H54 (cell line): Measurements from ENCODE around the gene SCN8A.

Experiments used
- DNase-seq: peaks from one replicate; pipeline ENCODE4 v3.0.0; 2011; ENCODE audit warnings: low spot score, mixed read lengths; ENCODE audit not compliant: insufficient read length
- FAIRE-seq: peaks from 3 replicates; lab custom pipeline; 2011; peaks lifted over from hg19 to GRCh38; lab: Jason Lieb, UNC
- POLR2A ChIP-seq: IDR thresholded peaks from 2 replicates; pipeline ENCODE4 v1.6.1; 2011; ENCODE audit warnings: low read depth, mild to moderate bottlenecking, low read length

Gene SCN8A

DNA sequence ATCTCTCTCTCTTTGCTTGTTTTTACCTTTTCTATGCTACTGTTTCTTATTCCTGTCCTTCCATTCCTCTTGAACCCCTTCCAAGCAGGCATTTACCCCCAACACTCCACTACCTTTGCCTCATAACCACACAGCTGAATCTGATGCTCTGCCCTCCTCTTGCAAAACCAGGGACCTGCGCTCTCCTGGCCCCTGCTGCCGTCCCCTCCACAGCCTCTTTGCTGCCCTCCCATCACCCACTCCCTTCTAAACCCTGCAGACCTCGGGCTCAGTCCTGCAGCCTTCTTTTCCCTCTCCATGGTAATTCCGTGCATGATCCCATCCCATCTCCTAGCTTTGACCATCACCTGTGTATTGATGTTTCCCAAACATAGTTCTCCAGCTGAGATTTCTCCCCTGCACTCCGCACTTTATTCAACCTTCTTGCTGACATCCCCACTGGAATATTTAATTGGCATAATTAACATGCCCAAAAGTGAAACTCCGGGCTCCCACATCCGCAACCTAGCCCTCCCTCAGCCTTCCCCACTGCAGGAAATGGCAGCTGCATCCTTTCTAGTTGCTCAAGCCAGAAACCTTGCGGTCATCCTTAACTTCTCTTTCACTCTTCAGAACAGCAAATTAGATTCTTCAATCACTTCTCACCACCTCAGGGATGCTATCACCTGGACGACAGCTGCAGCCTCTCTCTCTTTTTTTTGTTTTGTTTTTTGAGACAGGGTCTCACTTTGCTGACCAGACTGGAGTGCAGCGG, 241.5 kb downstream of the SCN8A start:
- no peak for FAIRE-seq
- DNase-seq = no peak
- TF ChIP-seq POLR2A = no peak

DNA sequence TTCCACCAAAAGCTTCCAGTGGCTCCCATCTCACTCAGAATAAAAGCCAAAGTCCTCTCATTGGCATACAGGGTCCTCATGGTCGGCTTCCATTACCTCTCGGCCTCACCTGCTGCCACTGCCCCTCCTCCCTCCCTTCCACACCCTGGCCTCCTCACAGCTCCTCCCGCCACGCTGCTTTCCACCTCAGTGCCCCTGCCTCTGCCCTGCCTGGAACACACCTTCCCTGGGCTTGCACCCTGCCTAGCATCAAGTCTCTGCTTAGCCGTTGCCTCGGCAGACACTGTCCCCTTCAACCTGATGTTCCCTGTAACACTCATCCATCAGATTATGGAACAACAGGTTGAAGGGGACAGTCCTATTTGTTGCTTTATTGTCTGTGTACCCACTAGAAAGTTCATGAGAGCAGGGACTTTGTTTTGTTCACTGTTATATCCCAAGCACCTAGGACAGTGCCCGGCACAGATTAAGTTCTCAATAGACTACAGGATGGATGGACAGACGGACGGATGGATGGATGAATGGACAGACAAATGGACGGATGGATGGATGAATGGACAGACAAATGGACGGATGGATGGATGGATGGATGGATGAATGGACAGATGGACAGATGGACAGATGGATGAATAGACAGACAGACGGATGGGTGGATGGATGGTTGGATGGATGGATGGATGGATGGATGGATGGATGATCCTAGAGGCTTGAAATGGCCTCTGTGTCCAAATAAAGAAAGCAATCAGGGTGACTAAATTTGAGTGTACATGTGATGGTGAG, 242.6 kb downstream of the SCN8A start:
- TF ChIP-seq POLR2A = no peak
- FAIRE-seq = no peak
- DNase-seq = no peak

DNA sequence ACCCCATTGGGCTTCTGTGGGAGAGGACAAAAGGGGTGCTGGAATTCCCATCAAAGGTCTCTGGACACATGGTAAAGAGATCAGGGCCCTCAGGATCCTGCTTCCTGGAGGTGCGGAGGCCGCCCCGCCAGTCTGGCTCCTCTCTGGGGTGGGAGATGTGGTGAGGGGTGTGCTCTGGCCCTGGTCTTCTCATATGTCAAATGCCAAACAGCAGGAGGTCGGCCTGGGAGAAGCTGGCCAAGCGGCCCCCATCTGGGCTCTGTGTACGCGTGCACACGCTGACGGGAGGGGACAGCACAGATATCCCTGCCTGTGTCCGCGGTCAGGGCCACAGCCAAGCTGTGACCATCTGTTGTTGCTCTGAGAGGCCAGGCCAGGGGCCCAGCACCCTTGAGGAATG, 243.4 kb downstream of the SCN8A start:
- TF ChIP-seq POLR2A = no peak
- no peak for DNase-seq
- no peak for FAIRE-seq

DNA sequence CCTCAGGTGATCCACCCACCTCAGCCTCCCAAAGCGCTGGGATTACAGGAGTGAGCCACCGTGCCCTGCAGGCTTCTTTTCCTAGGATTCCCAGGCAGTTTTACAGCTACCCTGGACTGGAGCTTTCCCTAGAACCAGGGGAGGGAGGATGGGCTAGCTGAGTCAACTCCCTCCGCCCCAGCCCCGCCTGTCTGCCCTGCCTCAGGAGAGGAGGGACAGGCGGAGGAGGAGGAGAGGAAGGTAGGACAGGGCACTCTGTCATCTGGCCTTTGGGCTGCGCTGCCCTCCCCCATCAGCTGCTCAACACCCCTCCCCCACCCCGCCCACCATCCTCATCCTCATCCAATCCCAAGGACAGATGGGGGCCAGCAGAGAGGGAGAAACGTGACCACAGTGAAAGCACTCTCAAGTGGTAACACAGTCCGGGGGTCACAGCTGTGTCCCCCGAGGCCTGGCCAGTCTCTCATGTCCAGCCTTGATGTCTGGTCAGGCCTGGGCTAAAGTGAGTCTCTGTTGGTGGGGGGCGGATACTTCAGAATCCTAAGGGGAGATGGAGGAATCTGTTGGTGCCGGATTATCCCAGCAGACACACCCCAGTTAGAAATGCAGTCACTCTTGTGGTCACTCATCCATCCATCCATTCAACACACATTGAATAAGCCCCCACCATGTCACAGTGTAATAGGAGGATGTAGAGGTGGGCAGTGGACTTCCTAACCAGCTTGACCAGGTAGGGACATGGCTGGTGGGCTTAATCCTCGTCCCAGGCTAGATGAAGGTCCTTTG, 245.2 kb downstream of the SCN8A start:
- FAIRE-seq = no peak
- DNase-seq = peak; percentile 78
- TF ChIP-seq POLR2A = no peak

DNA sequence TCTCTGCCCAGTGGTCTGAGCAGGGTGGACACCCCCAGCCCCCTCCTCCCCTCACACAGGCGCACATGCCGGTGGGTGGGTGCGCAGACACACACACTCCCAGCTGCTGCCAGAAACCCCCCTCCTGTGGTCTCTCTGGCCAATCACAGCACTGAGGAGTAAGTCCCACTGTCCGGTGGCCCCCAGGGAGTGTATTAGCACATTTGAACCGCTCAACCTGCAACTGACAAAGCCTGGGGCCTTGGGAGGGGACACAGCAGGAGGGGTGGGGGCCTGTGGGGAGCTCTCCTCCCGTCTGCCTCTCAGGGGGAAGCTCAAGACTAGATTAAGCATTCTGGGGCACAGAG, 245.8 kb downstream of the SCN8A start:
- DNase-seq (no peak), FAIRE-seq (no peak)
- TF ChIP-seq POLR2A = no peak

DNA sequence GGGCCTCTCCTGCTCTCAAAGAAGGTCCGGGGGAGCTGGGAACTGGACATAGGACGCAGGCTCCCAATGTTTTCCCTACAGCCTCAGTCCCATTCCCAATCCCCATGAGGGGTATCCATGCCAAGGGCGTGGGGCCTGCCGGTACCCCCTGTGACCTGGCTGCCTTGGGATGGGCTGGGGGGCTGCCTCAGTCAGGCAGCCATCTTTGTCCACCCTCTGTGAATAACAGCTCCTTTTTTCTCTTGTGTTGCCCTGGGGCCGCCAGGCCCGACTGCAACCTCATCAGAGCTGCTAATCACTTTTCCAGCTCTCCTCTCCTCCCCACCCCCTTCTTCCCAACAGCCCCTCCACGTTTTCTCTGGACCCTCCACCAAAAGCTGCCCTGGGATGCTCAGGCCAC, 246.3 kb downstream of the SCN8A start:
- FAIRE-seq (no peak), DNase-seq (no peak)
- TF ChIP-seq POLR2A = no peak

DNA sequence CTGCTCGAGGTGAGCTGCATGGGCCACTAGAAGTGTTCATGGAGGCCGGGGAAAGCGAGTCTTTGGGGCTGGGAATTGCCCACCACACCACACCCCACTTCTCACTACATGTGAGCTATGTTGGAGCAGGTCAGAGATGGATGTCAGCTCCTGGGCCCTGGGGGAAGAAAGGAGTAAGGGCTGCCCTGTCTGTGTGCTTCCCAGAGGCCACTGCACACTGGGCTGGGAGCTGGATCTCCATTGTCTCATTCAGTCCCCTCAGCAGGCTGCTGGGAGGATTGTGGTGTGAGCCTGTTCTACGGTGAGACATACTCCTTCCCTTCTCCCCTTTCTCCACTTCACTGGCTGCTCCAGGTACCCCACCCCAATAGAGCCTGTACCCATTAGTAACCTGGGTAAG, 247.0 kb downstream of the SCN8A start:
- FAIRE-seq (no peak), DNase-seq (no peak)
- no peak for TF ChIP-seq POLR2A

DNA sequence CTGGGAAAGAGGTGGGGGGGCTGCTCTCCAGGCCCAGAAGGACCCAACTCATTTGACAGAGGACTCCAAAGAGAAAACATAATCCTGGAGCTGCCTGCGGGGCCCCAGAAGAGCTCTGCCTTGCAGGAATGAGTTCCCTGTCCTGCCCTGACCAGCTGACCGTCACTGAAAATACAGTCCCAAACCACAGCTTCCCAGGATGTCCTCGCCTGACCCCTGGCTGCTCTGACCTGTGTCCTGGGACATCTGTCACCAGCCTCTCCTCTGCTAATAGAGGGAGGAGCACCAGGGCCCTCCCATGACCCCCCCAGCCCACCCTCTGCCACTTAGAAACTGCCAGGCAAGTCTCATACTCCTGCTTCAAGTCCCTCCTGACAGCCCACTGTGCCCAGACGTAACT, 247.7 kb downstream of the SCN8A start:
- FAIRE-seq (no peak), DNase-seq (no peak)
- no peak for TF ChIP-seq POLR2A

DNA sequence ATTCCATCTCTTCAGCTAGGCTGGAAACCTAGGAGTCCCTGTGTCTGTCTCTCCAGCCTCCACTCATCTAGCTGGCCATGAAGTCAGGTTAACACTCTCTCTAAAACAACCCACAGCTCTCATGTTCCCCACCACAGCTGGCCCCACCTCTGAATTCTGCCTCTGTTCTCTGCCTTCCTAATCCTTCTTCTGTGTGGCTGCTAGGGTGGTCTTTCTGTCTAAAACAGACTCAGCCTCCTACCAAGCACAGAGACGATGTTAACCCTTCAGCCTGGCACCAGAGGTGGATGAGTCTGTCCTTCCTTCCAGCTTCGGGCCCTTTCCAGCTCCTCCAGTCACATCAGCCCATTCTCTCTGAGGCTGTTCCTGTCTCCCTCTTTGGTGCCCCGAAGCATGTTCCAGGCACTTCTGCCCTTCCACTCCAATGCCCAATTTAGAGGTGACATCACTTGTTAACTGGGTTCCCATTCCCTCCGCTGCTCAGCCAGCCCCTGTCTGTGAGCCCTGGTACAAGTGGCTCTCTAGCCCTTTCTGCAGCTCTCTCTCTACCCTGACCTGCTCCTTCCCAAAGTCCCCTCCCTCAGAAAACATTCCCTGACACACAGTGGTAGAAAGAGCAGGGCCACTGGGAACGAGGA, 248.4 kb downstream of the SCN8A start:
- FAIRE-seq = no peak
- DNase-seq = no peak
- TF ChIP-seq POLR2A = no peak

DNA sequence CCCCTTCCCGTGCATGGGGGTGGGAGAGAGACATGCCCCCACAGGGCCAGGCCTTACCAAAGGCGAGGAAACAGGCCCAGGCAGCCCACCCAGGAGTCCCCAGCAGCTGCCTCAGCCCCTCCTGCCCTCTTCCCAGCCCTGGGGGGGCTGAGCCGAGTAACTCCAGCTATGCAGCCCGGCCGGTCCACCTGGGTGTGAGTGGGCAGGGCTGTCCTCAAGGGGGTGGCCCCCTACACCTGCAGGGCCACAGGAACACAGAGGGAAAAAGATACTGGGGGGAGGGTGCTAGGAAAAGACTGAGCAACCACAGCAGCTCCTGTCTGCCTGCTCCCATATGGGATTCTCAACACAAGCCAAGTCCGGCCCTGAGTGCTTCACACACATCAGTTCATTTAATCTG, 249.9 kb downstream of the SCN8A start:
- DNase-seq = no peak
- TF ChIP-seq POLR2A = no peak
- no peak for FAIRE-seq

DNA sequence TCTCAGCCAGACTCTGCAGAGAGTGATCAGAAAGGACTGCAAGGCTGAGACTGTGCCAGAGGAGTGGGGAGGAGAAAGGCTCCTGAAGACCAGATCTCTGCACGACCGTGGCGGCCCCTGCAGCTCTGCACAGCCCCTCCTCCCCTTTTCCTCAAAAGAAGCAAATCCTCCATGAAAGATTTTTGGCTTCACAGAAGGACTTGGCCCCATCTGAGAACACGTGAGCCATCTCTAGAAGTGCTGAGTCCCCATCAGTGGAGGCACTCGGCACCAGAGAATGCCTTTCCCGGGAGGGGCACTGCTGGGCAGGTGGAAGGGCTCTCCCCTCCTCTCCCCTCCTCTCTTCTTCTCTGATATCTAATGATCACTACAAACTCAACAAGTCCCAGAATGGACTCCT, 250.7 kb downstream of the SCN8A start:
- FAIRE-seq (no peak), DNase-seq (no peak)
- no peak for TF ChIP-seq POLR2A

DNA sequence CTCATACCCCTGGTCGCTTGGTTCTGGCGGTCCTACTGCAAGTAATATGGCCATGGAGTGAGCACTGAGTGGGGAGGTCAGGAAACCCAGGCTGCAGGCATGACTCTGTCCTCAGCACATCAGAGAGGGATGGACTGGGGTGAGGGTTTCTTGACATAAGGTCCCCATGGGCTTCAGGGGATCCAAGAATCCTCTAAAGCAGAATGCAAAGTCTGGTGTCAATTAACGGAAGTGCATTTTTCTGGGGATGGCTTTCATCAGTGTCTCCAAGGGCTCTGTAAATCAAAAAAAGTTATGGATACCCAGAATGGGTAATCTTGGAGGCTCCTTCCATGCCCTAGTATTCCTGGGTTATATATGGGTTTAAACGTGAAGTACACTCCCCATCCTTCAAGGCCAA, 253.8 kb downstream of the SCN8A start:
- no peak for FAIRE-seq
- no peak for TF ChIP-seq POLR2A
- DNase-seq = no peak

DNA sequence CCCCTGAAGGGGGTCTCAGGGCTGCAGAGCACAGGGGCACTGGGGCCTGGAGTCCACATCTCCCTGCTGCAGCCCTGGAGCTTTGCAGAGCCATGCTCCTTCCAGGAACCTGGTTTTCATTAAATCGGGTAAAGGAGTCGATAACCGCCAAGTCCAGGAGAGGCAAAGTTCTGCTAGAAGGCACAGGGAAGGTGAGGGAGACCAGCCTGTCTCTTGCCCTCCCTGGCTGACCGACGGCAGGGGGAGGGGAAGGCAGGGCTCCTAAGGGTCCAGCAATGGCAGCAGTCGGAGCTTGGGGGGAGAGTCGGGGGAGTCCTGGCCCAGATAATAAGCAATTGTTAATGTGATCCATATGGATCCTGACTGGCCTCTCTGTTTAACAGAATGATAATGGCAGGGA, 254.4 kb downstream of the SCN8A start:
- FAIRE-seq (no peak), DNase-seq (no peak)
- no peak for TF ChIP-seq POLR2A

DNA sequence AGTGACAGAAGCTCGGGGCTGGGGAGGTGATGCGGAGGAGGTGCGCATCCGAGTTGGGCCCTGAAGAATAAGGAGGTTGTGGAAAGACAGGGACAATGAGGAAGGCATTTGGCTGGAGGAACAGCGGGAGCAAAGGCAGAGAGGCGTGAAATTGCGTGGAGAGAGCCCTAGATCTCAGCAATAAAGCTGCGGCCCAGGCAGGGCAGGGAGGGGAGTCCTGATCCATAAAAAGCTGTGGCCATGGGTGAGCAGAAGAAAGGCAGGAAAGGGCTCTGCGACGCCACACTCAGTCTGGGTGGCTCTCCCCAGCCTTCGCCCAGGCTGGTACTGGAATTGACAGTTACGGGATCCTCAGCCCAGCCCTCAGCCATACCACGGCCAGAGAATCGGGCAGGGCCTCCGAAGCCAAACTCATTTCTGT, 255.2 kb downstream of the SCN8A start:
- FAIRE-seq (no peak), DNase-seq (no peak)
- TF ChIP-seq POLR2A = no peak
